Measurements from ENCODE around the gene RNU2-1. TPM values are rescaled to one million over a fixed set of nuclear protein-coding genes. Genes with fewer than 3 reads are reported as not detected.
"Not testable (repeated sequence)": the region's sequence is repeated elsewhere in the genome, so short reads cannot be mapped to it uniquely, and the experiment has no call there.

Gene RNU2-1
- total and polyA plus RNA-seq, 12 donors, result 802 to 4,475 (median 3,039) TPM; not detected in 2

DNA sequence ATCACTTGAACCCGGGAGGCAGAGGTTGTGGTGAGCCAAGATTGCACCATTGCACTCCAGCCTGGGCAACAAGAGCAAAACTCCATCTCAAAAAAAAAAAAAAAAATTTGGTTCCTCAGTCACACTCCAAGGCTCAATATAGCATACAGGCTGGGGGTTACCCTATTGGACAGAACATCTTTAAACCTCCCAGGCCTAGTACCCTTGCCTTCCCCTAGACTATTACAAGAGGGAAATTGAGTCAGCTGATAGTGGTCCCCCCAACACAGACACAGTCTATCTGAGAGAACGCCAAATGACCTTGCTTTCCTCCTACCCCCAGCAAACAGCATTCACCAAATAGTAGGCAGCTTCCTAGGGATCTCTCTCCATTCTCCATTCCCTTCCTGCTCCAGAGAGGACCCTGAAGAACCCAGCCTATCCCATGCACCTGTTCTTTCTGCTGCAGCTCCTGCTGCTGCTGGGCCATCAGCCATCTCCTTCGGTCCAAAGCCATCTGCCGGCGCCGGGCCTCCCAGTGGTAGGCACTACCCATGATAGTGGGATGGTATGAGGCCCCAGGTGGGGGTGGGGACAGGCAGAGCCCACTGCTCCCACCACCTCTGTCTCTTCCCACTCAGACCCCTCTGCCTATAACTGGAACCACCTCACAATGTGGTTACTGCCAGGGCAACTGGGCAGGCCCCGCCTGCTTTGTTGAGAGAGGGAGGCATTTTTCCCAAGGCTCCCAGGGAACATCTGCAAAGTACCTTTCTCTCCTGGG lies 5.6 kb downstream of the RNU2-1 start, which contains the start of gene CCDC200:
CCDC200 (minus strand) TSS at position 604 of the 763 bp plus-strand sequence; CDS start at position 535, 69 bp downstream.
- H3K27ac ChIP-seq; H3K9me3 ChIP-seq; intact Hi-C loops (cut with DNase I); H3K4me3 ChIP-seq; H3K4me1 ChIP-seq; H3K27me3 ChIP-seq; DNase-seq: not testable (repeated sequence)
- peak in 3 of 8 donors; percentile 31 to 78 (median 34) for ATAC-seq
- WGBS, 2 donors, result no CpG with 5 or more reads among the region's 7 CpGs
- peaks cover 0 to 35% (median 0%) of the 10 kb centered on the region in 9 donors for H3K36me3 ChIP-seq

DNA sequence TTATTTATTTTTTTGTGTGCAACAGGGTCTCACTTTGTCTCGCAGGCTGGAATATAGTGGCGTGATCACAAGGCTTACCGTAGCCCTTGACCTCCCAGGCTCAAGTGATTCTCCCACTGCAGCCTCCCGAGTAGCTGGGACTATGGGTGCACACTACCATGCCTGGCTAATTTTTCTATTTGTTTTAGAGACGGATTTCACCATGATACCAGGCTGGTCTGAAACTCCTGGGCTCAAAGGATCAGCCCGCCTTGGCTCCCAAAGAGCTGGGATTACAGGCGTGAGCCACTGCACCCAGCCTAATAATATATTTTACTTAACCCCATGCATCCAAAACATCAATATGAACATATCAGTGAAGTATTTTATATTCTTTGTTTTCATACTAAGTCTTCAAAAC lies 7.4 kb downstream of the RNU2-1 start:
- no peak for DNase-seq
- TF ChIP-seq, protein P1, sequence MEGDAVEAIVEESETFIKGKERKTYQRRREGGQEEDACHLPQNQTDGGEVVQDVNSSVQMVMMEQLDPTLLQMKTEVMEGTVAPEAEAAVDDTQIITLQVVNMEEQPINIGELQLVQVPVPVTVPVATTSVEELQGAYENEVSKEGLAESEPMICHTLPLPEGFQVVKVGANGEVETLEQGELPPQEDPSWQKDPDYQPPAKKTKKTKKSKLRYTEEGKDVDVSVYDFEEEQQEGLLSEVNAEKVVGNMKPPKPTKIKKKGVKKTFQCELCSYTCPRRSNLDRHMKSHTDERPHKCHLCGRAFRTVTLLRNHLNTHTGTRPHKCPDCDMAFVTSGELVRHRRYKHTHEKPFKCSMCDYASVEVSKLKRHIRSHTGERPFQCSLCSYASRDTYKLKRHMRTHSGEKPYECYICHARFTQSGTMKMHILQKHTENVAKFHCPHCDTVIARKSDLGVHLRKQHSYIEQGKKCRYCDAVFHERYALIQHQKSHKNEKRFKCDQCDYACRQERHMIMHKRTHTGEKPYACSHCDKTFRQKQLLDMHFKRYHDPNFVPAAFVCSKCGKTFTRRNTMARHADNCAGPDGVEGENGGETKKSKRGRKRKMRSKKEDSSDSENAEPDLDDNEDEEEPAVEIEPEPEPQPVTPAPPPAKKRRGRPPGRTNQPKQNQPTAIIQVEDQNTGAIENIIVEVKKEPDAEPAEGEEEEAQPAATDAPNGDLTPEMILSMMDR (IDR thresholded peaks at IDR 0.05), result no peak
- Histone ChIP-seq H3K27ac (no peak overlapping the region), H3K27me3 (no peaks in the 10 kb centered on the region), H3K9me3 (no peaks in the 10 kb centered on the region), H3K4me3 (no peak overlapping the region), H3K36me3 (peaks cover 0 to 53% (median 0%) of the 10 kb centered on the region in 9 donors), H3K4me1 (no peaks in the 10 kb centered on the region)
- intact Hi-C loops (cut with DNase I), result no loop called here
- 93 to 94% methylated on average over 7 of the region's 7 CpGs for WGBS, 2 donors
- no peak for ATAC-seq

DNA sequence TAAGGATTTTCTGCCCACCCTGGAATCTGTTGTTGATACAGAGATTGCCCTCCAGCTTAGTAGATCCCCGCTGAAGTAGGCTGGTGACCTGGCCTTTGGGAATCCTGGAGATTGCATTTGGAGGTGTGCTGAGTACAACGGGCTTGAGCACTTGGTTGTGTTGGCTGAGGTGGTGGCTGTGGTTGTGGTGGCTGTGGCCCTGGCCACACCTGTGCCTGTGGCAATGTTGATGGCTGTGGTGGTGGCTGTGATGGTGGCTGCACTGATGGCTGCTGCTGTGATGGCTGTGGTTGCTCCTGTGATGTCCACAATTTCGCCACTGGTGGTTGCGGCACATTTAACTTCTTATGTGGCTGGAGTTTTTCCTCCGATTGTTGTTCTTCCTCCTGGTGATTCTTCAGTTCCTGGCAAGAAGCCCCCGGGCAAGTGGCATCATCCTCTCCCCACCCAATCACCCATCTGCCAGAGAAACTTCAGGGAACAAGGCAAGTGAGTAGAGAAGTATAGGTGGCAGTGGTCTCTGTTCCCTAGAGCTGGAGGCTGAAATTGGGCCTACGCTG lies 9.6 kb downstream of the RNU2-1 start:
- WGBS, 2 donors, result 92 to 97% methylated on average over 7 of the region's 7 CpGs
- TF ChIP-seq, protein P1 (IDR thresholded peaks at IDR 0.05), result no peak
- Histone ChIP-seq H3K36me3 (peaks cover 0 to 66% (median 0%) of the 10 kb centered on the region in 9 donors), H3K27me3 (no peaks in the 10 kb centered on the region), H3K4me3 (no peak overlapping the region), H3K27ac (no peak overlapping the region), H3K9me3 (no peaks in the 10 kb centered on the region), H3K4me1 (peaks cover 0 to 5% (median 0%) of the 10 kb centered on the region in 9 donors)
- intact Hi-C loops (cut with DNase I), result no loop called here
- ATAC-seq (no peak), DNase-seq (no peak)

DNA sequence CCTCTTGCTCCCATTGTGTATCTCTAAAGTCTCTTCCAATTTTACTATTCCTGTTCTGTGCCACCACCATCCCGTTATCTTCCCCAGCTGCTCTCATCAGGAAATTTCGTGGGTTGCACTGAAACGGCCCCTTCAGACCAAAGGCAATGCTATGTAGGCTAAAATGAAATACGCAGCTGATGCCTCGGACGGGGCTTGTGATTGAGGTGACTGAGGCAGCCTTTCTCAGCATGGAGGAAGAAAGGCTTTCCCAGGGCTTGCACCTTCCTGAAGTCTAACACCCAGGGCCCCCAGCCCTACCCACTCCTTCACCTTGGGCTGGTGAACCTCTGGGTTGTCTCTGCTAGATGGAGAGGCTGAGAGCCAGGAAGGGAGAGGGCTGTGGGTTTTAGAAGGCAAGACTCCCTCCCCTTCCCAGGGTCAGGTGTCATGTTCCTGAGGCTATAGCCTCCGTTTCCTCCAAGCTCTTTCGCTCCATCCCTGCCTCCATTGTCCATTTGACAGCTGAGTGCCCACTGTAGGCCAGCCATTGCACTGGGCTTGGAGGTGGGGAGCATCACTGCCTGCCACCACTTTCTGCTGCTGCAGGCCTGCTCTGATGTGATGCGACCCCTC lies 13.2 kb downstream of the RNU2-1 start:
- Histone ChIP-seq H3K9me3 (no peaks in the 10 kb centered on the region), H3K27me3 (no peaks in the 10 kb centered on the region), H3K36me3 (peaks cover 0 to 86% (median 6%) of the 10 kb centered on the region in 9 donors), H3K4me3 (no peak overlapping the region), H3K27ac (no peak overlapping the region), H3K4me1 (peaks cover 0 to 5% (median 0%) of the 10 kb centered on the region in 9 donors)
- intact Hi-C loops (cut with DNase I), result no loop called here
- TF ChIP-seq, protein P1 (IDR thresholded peaks at IDR 0.05), result no peak
- DNase-seq (no peak), ATAC-seq (no peak)
- WGBS, 2 donors, result 87% methylated on average over 9 of the region's 9 CpGs
